Stomach (tissue), 9 donors: ENCODE measurements around the gene SLC25A26. TPM values are rescaled to one million over a fixed set of nuclear protein-coding genes. Genes with fewer than 3 reads are reported as not detected.

ENCODE experiments used
- DNase-seq, 2 donors: peaks; one replicate each; pipeline versions ENCODE4 v3.0.0 to v3.0.0-alpha.2; 2013 to 2019
- H3K27ac ChIP-seq, 5 donors: fragments of 200-600 bp in 4 of 5; sonication (generic) in 4 of 5; one replicate each; pipeline ENCODE4 v1.5.1; 2013 to 2019; ENCODE audit warnings: mild to moderate bottlenecking in 1 of 5, moderate library complexity in 1 of 5
- H3K27me3 ChIP-seq, 3 donors: fragments of 200-600 bp; sonication (generic); one replicate each; pipeline ENCODE4 v1.5.1; 2017 to 2019; ENCODE audit warnings: mixed run types in 1 of 3
- H3K36me3 ChIP-seq, 4 donors: fragments of 200-600 bp; sonication (generic); 1 replicate in 3 of 4; 2 replicates in 1 of 4; pipeline ENCODE4 v1.5.1; 2016 to 2019
- H3K4me1 ChIP-seq, 4 donors: fragments of 200-600 bp; sonication (generic); one replicate each; pipeline ENCODE4 v1.5.1; 2016 to 2019
- H3K4me3 ChIP-seq, 4 donors: fragments of 200-600 bp; sonication (generic) in 3 of 4; one replicate each; pipeline ENCODE4 v1.5.1; 2016 to 2019; ENCODE audit warnings: mild to moderate bottlenecking in 1 of 4
- H3K9me3 ChIP-seq, 4 donors: fragments of 200-600 bp; sonication (generic); one replicate each; pipeline ENCODE4 v1.5.1; 2016 to 2019
- CTCF ChIP-seq, 7 experiments: fragments of 450-650 bp in 4 of 7; fragments of 200-600 bp in 3 of 7; sonication (generic) in 3 of 7; IDR thresholded peaks; one replicate each; pipeline ENCODE4 v1.5.1; 2016 to 2019; ENCODE audit warnings: antibody characterized with exemption in 7 of 7, control low read depth in 2 of 7, mild to moderate bottlenecking in 1 of 7
- EP300 ChIP-seq: sonication (generic); formaldehyde crosslinking; IDR thresholded peaks from one replicate; pipeline ENCODE4 v1.6.1; 2017; ENCODE audit warnings: antibody characterized with exemption
- POLR2A ChIP-seq, 4 donors: fragments of 450-650 bp; IDR thresholded peaks; one replicate each; pipeline ENCODE4 v1.6.1; 2016; ENCODE audit warnings: antibody characterized with exemption in 4 of 4, control low read depth in 2 of 4, mild to moderate bottlenecking in 1 of 4, moderate library complexity in 1 of 4
- POLR2AphosphoS5 ChIP-seq, 3 donors: sonication (generic); formaldehyde crosslinking; IDR thresholded peaks; one replicate each; pipeline ENCODE4 v1.6.1; 2016; ENCODE audit warnings: antibody characterized with exemption in 3 of 3
- WGBS, 5 donors: extraction: QIAGEN DNeasy Blood & Tissue Kit in 3 of 5; methylation state at CpG; one replicate each; pipeline versions ENCODE4 v1.1.5 to v1.1.7; 2013 to 2018; 5-methylcytosine and 5-hydroxymethylcytosine counted together
- intact Hi-C: fragments of 100-400 bp; cut with DNase I; formaldehyde crosslinking; loops from one replicate; pipeline ENCODE4 v1.15.1; 2023; ENCODE audit warnings: low total_unique reads
- polyA plus RNA-seq, 3 donors: library from polyadenylated mRNA; stranded (reverse); fragments of 200-250 nt; gene quantifications; one replicate each; pipeline ENCODE4 v1.2.3, GENCODE V29; 2013
- total RNA-seq, 5 donors: library from RNA; depleted of rRNA; stranded (reverse); fragments of >200 nt; gene quantifications; one replicate each; pipeline versions ENCODE4 v1.1.0 to v1.2.3, GENCODE V29; 2014 to 2016
- donor health status: healthy with polysubstance abuse.
- donor health status: Bipolar disorder and iron deficiency.
- donor health status: healthy.

SLC25A26 gene
- total and polyA plus RNA-seq, 8 donors: 1.2 to 26.6 (median 14.1) TPM

- no peak for DNase-seq
- Histone ChIP-seq H3K36me3 (no peaks in the 10 kb centered on the region), H3K4me1 (peaks cover 0 to 4% (median 0%) of the 10 kb centered on the region in 4 donors), H3K4me3 (no peak overlapping the region), H3K27me3 (no peaks in the 10 kb centered on the region), H3K27ac (no peak overlapping the region), H3K9me3 (no peaks in the 10 kb centered on the region)
- 84 to 87% (median 86%) methylated on average over 3 of the region's 3 CpGs for WGBS, 5 donors
- intact Hi-C loops: no loop called here
- no peak for TF ChIP-seq EP300
- TF ChIP-seq POLR2AphosphoS5 (IDR thresholded peaks at IDR 0.05): no peak
- TF ChIP-seq POLR2A (IDR thresholded peaks at IDR 0.05): no peak
- no peak for TF ChIP-seq CTCF (IDR thresholded peaks at IDR 0.05)
Observed at GRCh38 chr3:66355394-66355793, 134.6 kb downstream of the SLC25A26 start.

DNA sequence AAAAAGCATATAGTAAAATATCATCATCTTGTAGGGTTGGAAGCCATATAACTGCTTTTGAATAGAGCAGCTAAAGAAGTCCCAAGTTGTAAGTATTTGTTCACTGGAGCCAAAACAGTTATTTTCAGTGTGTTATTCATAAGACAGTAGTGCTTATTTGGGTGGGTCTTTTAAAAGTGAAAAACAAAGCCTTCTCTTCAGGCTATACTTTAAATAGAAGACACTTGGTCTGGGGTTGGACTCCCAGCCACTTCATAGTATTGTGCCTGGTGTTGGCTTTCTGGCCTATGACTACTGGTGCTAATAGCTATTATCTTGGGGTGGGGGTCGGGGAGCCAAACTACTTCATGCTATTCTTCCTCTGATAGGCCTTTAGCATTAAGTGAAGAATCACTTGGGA is 135.2 kb downstream of the SLC25A26 start:
- no peak for TF ChIP-seq POLR2A (IDR thresholded peaks at IDR 0.05)
- TF ChIP-seq CTCF (IDR thresholded peaks at IDR 0.05): no peak
- TF ChIP-seq POLR2AphosphoS5 (IDR thresholded peaks at IDR 0.05): no peak
- TF ChIP-seq EP300: no peak
- intact Hi-C loops: no loop called here
- Histone ChIP-seq H3K27me3 (no peaks in the 10 kb centered on the region), H3K4me3 (no peak overlapping the region), H3K27ac (no peak overlapping the region), H3K4me1 (peaks cover 0 to 4% (median 0%) of the 10 kb centered on the region in 4 donors), H3K9me3 (no peaks in the 10 kb centered on the region), H3K36me3 (no peaks in the 10 kb centered on the region)
- WGBS, 5 donors: 89 to 100% (median 97%) methylated on average over 1 of the region's 1 CpG
- DNase-seq: no peak

DNA sequence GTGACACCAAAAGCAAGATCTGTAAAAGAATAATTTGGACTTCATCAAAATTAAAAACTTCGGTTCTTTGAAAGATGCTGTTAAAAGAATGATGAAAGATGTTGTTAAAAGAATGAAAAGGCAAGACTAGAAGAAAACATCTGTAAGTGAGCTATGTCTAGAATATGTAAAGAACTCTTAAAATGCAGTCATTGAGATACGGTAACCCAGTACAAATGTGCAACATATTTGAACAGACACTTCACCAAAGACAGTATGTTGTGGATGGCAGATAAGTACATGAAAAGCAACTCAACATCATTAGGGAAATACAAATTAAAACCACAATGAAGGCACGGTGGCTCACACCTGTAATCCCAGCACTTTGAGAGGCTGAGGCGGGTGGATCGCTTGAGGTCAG is 140.6 kb downstream of the SLC25A26 start:
- Histone ChIP-seq H3K4me3 (no peak overlapping the region), H3K4me1 (no peaks in the 10 kb centered on the region), H3K36me3 (no peaks in the 10 kb centered on the region), H3K9me3 (no peaks in the 10 kb centered on the region), H3K27ac (no peak overlapping the region), H3K27me3 (no peaks in the 10 kb centered on the region)
- DNase-seq: no peak
- WGBS, 5 donors: 96 to 98% (median 97%) methylated on average over 5 of the region's 5 CpGs
- intact Hi-C loops: no loop called here
- no peak for TF ChIP-seq POLR2A (IDR thresholded peaks at IDR 0.05)
- no peak for TF ChIP-seq POLR2AphosphoS5 (IDR thresholded peaks at IDR 0.05)
- no peak for TF ChIP-seq EP300
- TF ChIP-seq CTCF (IDR thresholded peaks at IDR 0.05): no peak

GRCh38 chr3:66362541-66362941 is 141.7 kb downstream of the SLC25A26 start:
- Histone ChIP-seq H3K27ac (no peak overlapping the region), H3K4me3 (no peak overlapping the region), H3K27me3 (no peaks in the 10 kb centered on the region), H3K36me3 (no peaks in the 10 kb centered on the region), H3K4me1 (no peaks in the 10 kb centered on the region), H3K9me3 (no peaks in the 10 kb centered on the region)
- intact Hi-C loops: no loop called here
- TF ChIP-seq POLR2A (IDR thresholded peaks at IDR 0.05) (no peak), EP300 (no peak)
- no peak for DNase-seq
- 70 to 87% (median 81%) methylated on average over 3 of the region's 3 CpGs for WGBS, 5 donors

DNA sequence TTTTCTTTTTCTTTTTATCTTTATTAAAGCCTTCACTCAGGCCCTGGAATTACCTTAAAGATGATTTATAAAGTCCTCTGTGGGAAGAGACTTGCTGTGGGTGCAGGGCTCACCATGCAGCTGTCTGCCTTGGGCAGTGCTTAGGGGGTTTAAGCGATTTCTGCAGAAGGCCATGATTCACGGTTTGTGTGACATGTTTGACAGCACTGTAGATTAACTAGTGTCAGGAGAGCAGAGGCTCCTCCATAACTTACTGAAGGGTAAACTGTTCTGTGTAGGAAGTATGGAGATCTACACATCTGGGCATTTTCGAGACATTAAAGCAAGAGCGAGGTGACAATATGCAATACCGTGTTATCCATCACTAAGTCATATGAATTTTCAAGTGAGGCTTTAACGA is 142.3 kb downstream of the SLC25A26 start:
- no peak for DNase-seq
- Histone ChIP-seq H3K27me3 (no peaks in the 10 kb centered on the region), H3K27ac (no peak overlapping the region), H3K4me1 (no peaks in the 10 kb centered on the region), H3K9me3 (no peaks in the 10 kb centered on the region), H3K4me3 (no peak overlapping the region), H3K36me3 (no peaks in the 10 kb centered on the region)
- WGBS, 5 donors: 84 to 91% (median 89%) methylated on average over 6 of the region's 6 CpGs
- intact Hi-C loops: no loop called here
- no peak for TF ChIP-seq CTCF (IDR thresholded peaks at IDR 0.05)
- TF ChIP-seq POLR2A (IDR thresholded peaks at IDR 0.05): no peak
- no peak for TF ChIP-seq EP300
- no peak for TF ChIP-seq POLR2AphosphoS5 (IDR thresholded peaks at IDR 0.05)
